OCI-LY7 (cell line): ENCODE results near the gene RBM48.

Experiments
- CTCF ChIP-seq: fragments of 200-600 bp; sonication (generic); conservative IDR thresholded peaks from 2 replicates; pipeline ENCODE4 v1.5.1; 2014; ENCODE audit warnings: mild to moderate bottlenecking, antibody characterized with exemption, low read length, moderate library complexity, mixed read lengths
- EZH2phosphoT487 ChIP-seq: fragments of 200-600 bp; sonication (generic); IDR thresholded peaks from 2 replicates; pipeline ENCODE4 v1.6.1; 2018; ENCODE audit warnings: low read depth, borderline replicate concordance, mild to moderate bottlenecking, mixed run types, antibody characterized with exemption, low read length, moderate library complexity, mixed read lengths

GRCh38 chr7:92489634-92490033 lies 39.0 kb upstream of the RBM48 start:
- TF ChIP-seq CTCF = no peak
- TF ChIP-seq EZH2phosphoT487 = no peak
